Measurements from ENCODE around the gene GRIK2. TPM values are rescaled to one million over a fixed set of nuclear protein-coding genes. Genes with fewer than 3 reads are reported as not detected.

The GRIK2 gene
- polyA plus RNA-seq, 1 of the 3 experiments (the other 2 are of a cell fraction): 0.30 TPM

- TF ChIP-seq FOXJ3 (CRISPR knock-in tag; IDR thresholded peaks at IDR 0.05): no peak
These were observed 179.1 kb downstream of the GRIK2 start (continued) for GRCh38 chr6:101572627-101573026.

GRCh38 chr6:101577091-101577490, 183.6 kb downstream of the GRIK2 start:
- DNase-seq: no peak
- no peaks in the 10 kb centered on the region for H3K4me1 ChIP-seq (ENCODE audit: control insufficient read depth in 1 of 2, insufficient read depth in 2 of 2, low read depth in 1 of 2, low read length in 1 of 2)
- H3K4me2 ChIP-seq: no peak overlapping the region
- no peak overlapping the region for H3K27ac ChIP-seq (ENCODE audit: low read depth in 2 of 2, low read length in 1 of 2)
- H3K9me2 ChIP-seq: no peaks in the 10 kb centered on the region
- no peaks in the 10 kb centered on the region for H3K9me3 ChIP-seq
- H3K9ac ChIP-seq: no peak overlapping the region
- ChIA-PET CTCF (no interaction called here), POLR2A (no interaction called here)
- H3F3A ChIP-seq (replicated peaks; ENCODE audit: insufficient read depth): no peaks in the 10 kb centered on the region
- H2AFZ ChIP-seq (ENCODE audit: low read depth): no peak overlapping the region
- no peaks in the 10 kb centered on the region for H4K20me1 ChIP-seq (ENCODE audit: insufficient read depth)
- H3K4me3 ChIP-seq (ENCODE audit: low read depth in 2 of 2, low read length in 1 of 2): no peak overlapping the region
- H3K27me3 ChIP-seq (ENCODE audit: insufficient read depth): no peaks in the 10 kb centered on the region
- no peaks in the 10 kb centered on the region for H3K79me2 ChIP-seq (ENCODE audit: insufficient read depth)
- TF ChIP-seq FOXJ3 (CRISPR knock-in tag; IDR thresholded peaks at IDR 0.05) (no peak), POLR2AphosphoS5 (IDR thresholded peaks at IDR 0.05; ENCODE audit: low read depth, low read length) (no peak), ZBTB33 (IDR thresholded peaks at IDR 0.05; ENCODE audit: borderline replicate concordance, low read depth) (no peak), PBX3 (IDR thresholded peaks at IDR 0.05) (no peak), SIN3A (IDR thresholded peaks at IDR 0.05; ENCODE audit: borderline replicate concordance, low read depth, low read length) (no peak), USF1 (IDR thresholded peaks at IDR 0.05; ENCODE audit: borderline replicate concordance, low read depth) (no peak), SMC3 (IDR thresholded peaks at IDR 0.05; ENCODE audit: low read depth, low read length) (no peak), FOSL2 (IDR thresholded peaks at IDR 0.05; ENCODE audit: borderline replicate concordance, low read depth) (no peak), JUND (IDR thresholded peaks at IDR 0.05) (no peak), IRF3 (IDR thresholded peaks at IDR 0.05; ENCODE audit: low read depth, low read length) (no peak), REST (IDR thresholded peaks at IDR 0.05; ENCODE audit: low read depth, low read length) (no peak), USF2 (IDR thresholded peaks at IDR 0.05; ENCODE audit: borderline replicate concordance, low read depth, low read length) (no peak), GATA2 (CRISPR knock-in tag; IDR thresholded peaks at IDR 0.05) (no peak), TAF1 (IDR thresholded peaks at IDR 0.05; ENCODE audit: borderline replicate concordance, low read depth, low read length) (no peak), YY1 (IDR thresholded peaks at IDR 0.05; ENCODE audit: low read depth) (no peak), RCOR1 (IDR thresholded peaks at IDR 0.05; ENCODE audit: low read length) (no peak), RXRA (IDR thresholded peaks at IDR 0.05; ENCODE audit: borderline replicate concordance, low read depth) (no peak)
- H3K36me3 ChIP-seq (replicated peaks in 1 of 2; ENCODE audit: control insufficient read depth in 1 of 2, insufficient read depth in 2 of 2, low read length in 1 of 2): no peaks in the 10 kb centered on the region
